Superior temporal gyrus (tissue), 1 donor: ENCODE results near the gene CMSS1.

Source experiments
- DNase-seq: peaks from one replicate; pipeline ENCODE4 v3.0.0-alpha.2; 2016; ENCODE audit errors: extremely low spot score

CMSS1 gene

GRCh38 chr3:100140976-100141375 lies 323.3 kb downstream of the CMSS1 start:
- no peak for DNase-seq

DNA sequence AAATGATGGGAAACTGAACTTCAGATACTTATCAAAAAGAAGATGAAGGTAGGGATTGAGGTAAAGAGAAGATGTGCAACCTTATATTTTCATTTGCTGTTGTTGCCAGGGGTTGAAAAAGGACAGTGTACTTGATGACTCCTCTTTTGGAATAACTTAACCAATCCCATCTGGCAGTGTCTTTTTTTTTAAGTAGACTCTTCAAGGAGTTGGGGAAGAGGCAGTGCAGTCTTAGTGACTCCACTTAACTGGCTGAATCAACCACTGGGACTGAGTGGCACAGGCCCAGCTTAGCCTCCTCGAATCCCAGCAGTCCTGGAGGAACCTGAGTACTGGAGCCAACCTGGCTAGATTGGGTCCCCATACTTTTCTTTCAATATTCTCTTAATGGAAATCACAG lies 323.9 kb downstream of the CMSS1 start:
- no peak for DNase-seq

DNA sequence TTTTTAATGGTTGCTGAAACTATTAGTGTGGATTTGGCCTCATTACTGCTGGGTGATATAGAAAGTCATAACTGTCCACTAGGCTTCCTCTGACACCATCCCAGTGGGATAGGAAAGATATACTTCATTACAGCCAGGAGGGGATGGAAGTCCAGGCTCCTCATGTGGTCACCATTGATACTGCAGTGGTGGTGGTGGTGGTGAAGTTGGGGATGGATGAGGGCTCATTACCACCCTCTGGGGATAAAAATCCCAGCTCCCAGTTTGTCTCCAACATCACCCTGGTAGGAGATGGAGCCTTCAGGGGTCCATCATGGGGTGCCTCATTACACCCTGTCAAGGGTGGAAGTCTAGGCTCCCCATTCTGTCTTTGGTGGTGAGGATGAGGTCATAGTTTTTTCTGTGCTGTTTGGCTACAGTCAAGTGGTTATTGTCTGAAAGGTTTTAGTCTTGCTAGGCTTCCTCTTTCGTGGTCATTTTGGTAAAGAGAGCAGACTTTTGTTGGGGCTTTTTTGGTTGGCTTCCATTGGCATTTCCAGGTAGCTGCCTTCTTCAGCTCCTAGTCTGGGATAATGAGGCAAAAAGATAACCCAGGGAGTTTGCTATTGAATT lies 326.7 kb downstream of the CMSS1 start:
- no peak for DNase-seq

DNA sequence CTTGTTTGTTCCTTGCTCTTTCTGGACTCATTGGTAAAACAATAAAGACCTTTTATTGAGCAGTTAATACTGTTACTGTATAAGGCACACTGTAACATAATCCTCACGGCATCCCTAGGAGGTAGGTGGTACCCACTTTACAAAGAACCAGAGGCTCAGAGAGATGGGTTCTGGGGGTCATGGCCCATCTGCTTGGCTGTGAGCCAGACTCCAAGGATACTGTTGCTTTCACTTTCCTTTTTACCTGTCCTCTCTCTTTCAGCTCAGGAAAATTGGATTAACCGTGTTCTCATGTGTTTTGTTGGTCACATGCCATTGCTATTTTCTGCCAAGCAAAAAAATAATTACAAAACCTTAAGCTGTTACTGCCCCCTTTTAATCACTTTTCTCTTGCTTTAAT lies 331.5 kb downstream of the CMSS1 start:
- no peak for DNase-seq

- DNase-seq: no peak
Measured at GRCh38 chr3:100149713-100150415, 332.2 kb downstream of the CMSS1 start.

GRCh38 chr3:100150473-100150872 lies 332.8 kb downstream of the CMSS1 start:
- no peak for DNase-seq

- DNase-seq: no peak
Measured at GRCh38 chr3:100151024-100151707, 333.5 kb downstream of the CMSS1 start.

DNA sequence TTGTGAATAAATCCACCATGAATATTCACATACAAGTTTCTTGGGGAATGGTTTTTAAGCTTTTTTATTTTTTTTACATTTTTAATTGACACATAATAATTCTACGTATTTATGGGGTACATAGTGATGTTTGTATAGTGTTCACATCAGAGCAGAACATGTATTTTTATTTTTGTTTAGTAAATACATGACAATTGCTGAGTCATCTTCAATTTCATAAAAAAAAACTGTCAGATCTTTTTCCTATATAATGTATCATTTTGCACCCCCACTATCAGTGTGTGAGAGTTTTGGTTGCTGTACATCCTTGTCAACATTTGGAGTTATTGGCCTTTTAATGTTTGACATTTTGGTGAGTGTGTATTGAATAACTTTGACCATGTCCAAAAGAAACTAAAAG lies 336.5 kb downstream of the CMSS1 start:
- no peak for DNase-seq

- DNase-seq: no peak
Measured at GRCh38 chr3:100155128-100155527, 337.5 kb downstream of the CMSS1 start.

GRCh38 chr3:100155590-100155989 lies 337.9 kb downstream of the CMSS1 start:
- no peak for DNase-seq

- no peak for DNase-seq
Measured at GRCh38 chr3:100157685-100158084, 340.0 kb downstream of the CMSS1 start.

GRCh38 chr3:100158918-100159330 lies 341.3 kb downstream of the CMSS1 start:
- no peak for DNase-seq

GRCh38 chr3:100159331-100160153 lies 341.9 kb downstream of the CMSS1 start:
- no peak for DNase-seq

GRCh38 chr3:100160521-100160920 lies 342.9 kb downstream of the CMSS1 start:
- DNase-seq: no peak

- no peak for DNase-seq
Measured at GRCh38 chr3:100163787-100164186, 346.1 kb downstream of the CMSS1 start.

- DNase-seq: no peak
Measured at GRCh38 chr3:100164743-100165142, 347.1 kb downstream of the CMSS1 start.

DNA sequence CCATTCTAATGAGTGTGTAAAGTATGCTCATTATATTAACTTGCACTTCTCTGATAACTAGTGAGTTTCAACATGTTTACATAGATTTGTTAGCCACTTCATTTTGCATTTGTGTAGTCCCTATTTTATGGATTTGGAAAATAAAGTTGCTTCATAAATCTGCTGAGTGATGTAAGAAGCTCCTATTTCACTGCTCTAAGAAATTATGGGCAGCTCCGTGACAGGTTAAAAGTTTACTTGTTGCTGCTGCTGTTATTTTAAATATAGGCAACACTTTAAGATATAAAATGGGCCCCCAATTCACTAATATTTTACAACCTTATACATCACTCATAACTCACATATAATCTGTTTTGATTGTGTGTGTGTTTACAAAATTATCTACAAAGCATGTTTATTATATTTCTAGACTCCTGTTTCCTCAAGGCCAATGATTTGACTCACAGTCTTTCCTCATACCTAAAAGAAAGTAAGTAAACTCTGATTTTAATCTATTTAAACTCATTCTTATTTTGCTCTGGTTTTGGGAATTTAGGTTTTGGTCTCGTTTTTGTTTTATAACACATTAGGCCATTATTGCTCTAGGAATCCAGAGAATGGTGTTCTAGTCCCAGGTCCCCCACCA lies 348.4 kb downstream of the CMSS1 start:
- DNase-seq: no peak

GRCh38 chr3:100169201-100169920 lies 351.7 kb downstream of the CMSS1 start:
- no peak for DNase-seq

- no peak for DNase-seq
Measured at GRCh38 chr3:100170486-100170885, 352.8 kb downstream of the CMSS1 start.

DNA sequence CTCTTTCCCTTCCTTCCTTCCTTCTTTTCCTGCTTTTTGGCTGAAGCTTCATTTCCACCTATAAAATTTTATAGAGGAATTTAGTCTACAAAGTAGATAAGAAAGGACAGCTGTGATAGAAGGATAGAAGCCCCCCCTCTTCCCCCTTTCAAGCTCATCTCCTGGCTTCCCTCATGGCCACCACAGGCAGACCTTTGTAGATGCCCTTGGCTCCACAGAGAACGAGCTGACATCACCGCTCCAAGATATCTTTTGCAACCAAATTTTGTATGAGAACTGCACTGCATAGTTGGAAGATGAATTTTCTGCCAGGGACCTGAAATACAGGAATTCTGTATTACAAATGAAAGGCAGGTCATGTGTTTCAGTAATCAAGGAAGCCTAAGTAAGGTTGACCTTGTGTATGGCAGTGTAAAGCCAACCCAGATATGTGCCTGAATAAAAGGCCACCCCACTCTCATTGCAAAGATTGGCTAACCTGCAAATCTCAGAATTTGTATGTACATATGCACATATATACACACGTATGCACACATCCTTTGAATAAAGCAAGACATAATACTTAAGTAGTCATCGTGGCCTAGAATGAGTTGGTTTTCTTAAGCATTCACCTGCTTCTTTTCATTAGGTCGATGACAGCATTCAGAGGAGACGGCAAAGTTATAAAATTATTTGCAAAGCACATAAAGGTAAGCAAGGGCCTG lies 353.7 kb downstream of the CMSS1 start:
- DNase-seq: no peak
